Stimulated activated CD8-positive, alpha-beta memory T cell treated with anti-CD3 and anti-CD28 coated beads, Interleukin-7, amount 100 ng/mL, for 1 hour (primary cell): ENCODE data around the gene ATRIP.
A peak's percentile ranks its signal among the peaks of the same experiment; 100 is the strongest.
"Not testable (repeated sequence)": the region's sequence is repeated elsewhere in the genome, so short reads cannot be mapped to it uniquely, and the experiment has no call there.

Experiments
- DNase-seq, 2 donors: peaks; one replicate each; pipeline ENCODE4 v3.0.0-alpha.2; 2020; ENCODE audit warnings: low read depth in 2 of 2

The ATRIP gene

GRCh38 chr3:48469046-48469915, 22.7 kb downstream of the ATRIP start:
- no peak for DNase-seq

GRCh38 chr3:48470286-48470685, 23.7 kb downstream of the ATRIP start:
- DNase-seq = no peak

- no peak for DNase-seq
These were observed 26.1 kb downstream of the ATRIP start for GRCh38 chr3:48472673-48472922.

- DNase-seq = peak; percentile 79 to 86
These were observed 26.5 kb downstream of the ATRIP start for GRCh38 chr3:48472923-48473616.

- DNase-seq = no peak
These were observed 27.0 kb downstream of the ATRIP start for GRCh38 chr3:48473617-48473952.

- DNase-seq = not testable (repeated sequence)
These were observed 27.5 kb downstream of the ATRIP start for GRCh38 chr3:48474031-48474430.

GRCh38 chr3:48474619-48475018, 28.1 kb downstream of the ATRIP start:
- DNase-seq = no peak

- DNase-seq = no peak
These were observed 28.7 kb downstream of the ATRIP start for GRCh38 chr3:48475188-48475587.

- DNase-seq = no peak
These were observed 30.0 kb downstream of the ATRIP start for GRCh38 chr3:48476426-48477053.

- DNase-seq = no peak
These were observed 31.5 kb downstream of the ATRIP start for GRCh38 chr3:48477959-48478520.

- peak in 1 of 2 donors; percentile 34 for DNase-seq
These were observed 32.4 kb downstream of the ATRIP start for GRCh38 chr3:48478626-48479555.

GRCh38 chr3:48480891-48481290, 34.4 kb downstream of the ATRIP start:
- DNase-seq = not testable (repeated sequence)

GRCh38 chr3:48482822-48483221, 36.3 kb downstream of the ATRIP start:
- DNase-seq = not testable (repeated sequence)

GRCh38 chr3:48486952-48487351, 40.4 kb downstream of the ATRIP start:
- DNase-seq = no peak

GRCh38 chr3:48492461-48493202, 46.1 kb downstream of the ATRIP start:
- no peak for DNase-seq

- DNase-seq = no peak
These were observed 46.6 kb downstream of the ATRIP start for GRCh38 chr3:48493203-48493501.

GRCh38 chr3:48500656-48501055, 54.1 kb downstream of the ATRIP start:
- no peak for DNase-seq

- no peak for DNase-seq
These were observed 54.7 kb downstream of the ATRIP start for GRCh38 chr3:48501196-48501595.

- DNase-seq = no peak
These were observed 55.6 kb downstream of the ATRIP start for GRCh38 chr3:48502121-48502520.

- no peak for DNase-seq
These were observed 56.2 kb downstream of the ATRIP start for GRCh38 chr3:48502728-48503168.
